Ishikawa (cell line): Measurements from ENCODE around the gene CUEDC2.

ENCODE experiments used
- EGR1 ChIP-seq: IDR thresholded peaks from 2 replicates; pipeline ENCODE4 v1.6.1; 2012
- TF ChIP-seq, protein P1 (sequence below): IDR thresholded peaks from 2 replicates; pipeline ENCODE4 v1.6.1; 2012

DNA sequence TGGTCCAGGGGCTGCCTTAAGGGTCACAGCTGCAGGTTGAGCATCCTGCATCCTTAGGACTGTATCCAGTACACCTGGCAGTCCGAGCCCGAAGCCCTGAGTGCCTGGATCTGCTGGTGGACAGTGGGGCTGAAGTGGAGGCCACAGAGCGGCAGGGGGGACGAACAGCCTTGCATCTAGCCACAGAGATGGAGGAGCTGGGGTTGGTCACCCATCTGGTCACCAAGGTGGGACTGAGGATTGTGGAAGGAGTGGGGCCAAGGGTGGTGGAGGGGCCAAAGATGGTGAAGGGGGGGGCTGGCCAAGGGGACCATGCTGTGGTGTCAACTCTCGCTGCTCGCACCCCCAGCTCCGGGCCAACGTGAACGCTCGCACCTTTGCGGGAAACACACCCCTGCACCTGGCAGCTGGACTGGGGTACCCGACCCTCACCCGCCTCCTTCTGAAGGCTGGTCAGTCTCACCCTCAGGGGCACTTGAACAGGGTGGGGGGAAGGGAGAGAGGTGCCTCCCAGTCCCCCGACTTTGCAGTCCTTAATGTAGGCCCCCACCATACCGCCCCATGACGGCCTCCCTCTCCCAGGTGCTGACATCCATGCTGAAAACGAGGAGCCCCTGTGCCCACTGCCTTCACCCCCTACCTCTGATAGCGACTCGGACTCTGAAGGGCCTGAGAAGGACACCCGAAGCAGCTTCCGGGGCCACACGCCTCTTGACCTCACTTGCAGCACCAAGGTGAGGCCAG is 31.6 kb downstream of the CUEDC2 start:
- no peak for TF ChIP-seq EGR1
- TF ChIP-seq, protein P1, sequence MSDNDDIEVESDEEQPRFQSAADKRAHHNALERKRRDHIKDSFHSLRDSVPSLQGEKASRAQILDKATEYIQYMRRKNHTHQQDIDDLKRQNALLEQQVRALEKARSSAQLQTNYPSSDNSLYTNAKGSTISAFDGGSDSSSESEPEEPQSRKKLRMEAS = no peak
